Stimulated activated CD4-positive, alpha-beta T cell treated with anti-CD3 and anti-CD28 coated beads, Interleukin-12 subunit alpha, Interleukin-12 subunit beta, amount 100 ng/mL, for 24 hours (primary cell): ENCODE measurements around the gene SRPX.

Experiments
- DNase-seq, 2 experiments: peaks; one replicate each; pipeline ENCODE4 v3.0.0-alpha.2; 2020; ENCODE audit warnings: low read depth in 2 of 2

Gene SRPX

DNA sequence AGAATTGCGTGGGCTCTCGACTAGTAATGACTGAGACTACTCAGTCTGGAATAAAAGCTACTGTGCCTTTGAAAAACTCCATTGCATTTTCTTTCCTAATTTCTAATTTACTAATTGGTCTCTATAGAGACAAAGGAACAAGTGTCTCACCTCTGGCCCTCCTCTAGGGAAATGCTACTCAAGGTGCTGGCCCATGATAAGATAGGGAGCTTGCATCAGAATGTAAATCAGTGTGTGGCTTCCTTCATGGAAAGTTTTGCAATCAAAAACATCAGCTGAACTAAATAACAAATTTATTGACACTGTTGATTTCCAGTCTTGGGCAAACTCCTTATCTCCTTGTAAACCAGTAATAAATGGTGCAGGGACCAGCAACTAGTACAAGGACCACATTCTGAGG, 81.8 kb downstream of the SRPX start:
- DNase-seq = no peak

DNA sequence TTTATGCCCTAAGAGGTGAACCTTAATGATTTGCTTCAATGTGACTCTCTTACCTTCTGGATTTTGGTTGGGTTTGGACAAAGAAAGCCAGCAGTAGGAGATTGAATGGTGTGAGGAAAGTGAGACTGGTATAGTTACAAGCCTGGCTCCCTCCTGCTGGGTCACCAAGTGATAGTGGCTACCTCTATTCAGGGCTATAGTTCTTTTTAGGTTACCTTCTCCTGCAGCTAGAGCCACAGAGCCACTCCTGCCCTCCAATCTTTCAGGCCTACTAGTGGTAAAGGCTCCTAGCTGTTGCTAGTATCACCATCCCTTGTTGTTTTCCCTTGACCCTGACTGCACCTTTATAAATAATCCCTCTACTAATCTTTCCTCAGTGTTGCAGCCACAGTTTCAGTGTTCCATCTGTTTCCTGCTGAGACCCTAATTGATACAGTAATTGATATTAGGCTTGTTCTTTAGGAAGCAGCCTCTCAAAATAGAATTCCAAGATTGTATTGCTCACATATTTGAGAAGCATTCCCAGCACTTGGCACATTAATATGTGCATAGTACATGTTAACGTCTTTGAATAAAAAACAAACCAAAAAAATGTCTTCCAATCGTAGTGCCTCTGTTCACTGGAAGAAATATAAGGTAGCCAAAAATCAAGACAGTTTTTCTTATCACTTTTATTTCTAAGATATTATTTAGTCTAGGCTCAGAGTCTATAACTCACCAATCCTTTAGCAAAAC, 82.3 kb downstream of the SRPX start:
- no peak for DNase-seq

DNA sequence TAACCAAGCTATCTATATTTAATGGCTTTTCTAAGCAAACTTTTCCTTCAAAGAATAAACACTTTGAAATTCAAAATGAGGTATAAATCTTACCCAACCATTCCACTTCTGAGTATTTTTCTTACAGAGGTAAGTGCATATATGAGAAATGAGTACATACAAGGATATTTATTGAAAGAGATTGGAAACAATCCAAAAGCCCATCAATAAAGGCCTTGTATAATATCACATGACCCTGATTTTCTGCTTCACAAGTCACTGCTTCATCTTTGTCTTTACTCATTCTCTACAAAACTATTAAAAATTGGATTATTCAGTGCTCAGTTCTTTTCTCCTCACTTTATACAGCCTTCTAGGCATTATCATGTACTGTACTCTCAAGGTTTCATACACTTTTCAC, 91.3 kb downstream of the SRPX start:
- DNase-seq = no peak

DNA sequence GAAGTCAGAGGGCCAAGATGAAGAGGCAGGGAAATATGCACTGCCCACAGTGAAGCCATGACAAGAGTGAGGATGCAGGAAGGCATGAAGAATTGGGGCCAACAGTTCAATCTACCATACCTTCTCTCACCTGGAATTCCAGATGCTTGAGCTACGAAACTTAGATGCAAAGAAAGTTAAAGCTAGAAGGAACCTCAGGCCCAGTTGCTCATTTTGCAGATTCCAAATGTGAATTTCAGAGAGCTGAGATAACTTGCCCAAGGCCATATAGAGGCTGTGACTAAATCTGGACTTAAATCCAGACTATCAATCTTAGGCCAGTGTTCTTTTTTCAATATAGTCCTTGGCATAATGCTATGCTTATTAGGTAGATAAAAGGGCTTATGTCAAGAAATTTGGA, 92.7 kb downstream of the SRPX start:
- DNase-seq = no peak

DNA sequence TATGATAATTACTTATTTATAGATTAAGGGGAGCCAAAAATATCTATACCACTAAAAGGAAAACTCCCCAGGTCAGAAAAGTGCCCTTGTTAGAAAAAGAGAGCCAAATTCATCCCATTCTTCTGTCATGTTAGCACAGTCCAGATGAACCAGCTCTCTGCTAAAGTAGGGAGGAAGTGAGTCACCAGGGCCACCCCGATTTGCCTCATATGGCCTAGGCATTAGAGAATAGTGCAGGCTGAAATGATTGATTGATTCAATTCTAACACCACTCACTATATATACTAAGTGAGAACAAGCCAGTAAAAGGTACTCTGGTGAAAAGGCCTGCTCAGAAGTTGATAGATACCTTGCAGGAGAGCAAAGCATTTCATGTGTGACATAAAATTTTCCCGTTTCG, 94.5 kb downstream of the SRPX start:
- DNase-seq = no peak

DNA sequence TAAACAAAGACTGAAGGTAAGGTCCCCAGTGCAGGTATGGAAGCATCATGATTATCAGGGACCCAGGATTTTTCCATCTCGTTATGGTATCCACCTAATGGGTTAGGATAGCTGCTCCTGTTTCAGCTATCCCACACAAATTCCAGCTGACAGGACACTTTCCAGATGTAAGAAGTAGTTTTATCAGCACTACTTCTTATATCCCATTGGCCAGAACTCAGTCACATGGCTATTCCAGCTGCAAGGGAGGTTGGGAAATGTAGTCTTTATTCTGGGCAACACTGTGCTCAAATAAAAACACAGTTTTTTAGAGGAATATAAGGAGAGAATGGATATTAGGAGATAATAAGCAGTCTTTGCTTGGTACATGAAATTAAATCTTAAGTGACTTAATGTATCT, 96.7 kb downstream of the SRPX start:
- no peak for DNase-seq

DNA sequence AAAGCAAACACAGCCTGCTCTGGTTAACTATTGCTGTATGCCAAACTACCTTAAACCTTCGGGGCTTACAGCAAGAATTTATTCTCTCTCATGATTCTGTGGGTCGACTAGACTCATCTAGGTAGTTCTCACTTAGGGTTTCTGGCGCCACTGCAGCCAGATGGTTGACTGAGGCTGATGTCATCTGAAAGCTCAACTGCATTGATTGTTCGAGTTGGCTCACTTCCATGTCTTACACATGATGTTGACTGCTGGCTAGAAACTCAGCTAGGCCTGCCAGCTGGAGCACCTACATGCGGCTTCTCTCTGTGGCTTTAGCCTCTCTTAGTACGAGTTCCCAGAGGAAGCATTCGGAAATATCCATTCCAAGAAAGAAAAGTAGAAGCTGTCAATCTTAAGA, 103.2 kb downstream of the SRPX start:
- no peak for DNase-seq

DNA sequence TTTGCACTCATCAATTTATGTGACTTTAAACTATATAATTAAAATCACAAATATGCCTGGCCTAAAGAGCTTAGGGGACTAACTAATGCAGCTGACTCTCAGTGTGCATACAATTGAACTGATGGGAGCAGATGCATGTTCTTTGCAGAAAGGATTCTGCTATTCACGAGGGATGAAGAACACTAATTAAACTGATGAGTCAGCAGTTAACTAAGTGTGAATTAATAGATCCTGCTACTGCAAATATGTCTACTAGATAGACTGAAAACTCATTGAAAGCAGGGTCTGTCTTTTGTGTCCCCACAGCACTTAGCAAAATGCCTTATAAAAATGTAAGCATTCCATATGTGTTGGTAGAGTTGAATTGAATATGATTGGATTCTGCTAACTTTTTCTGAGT, 104.0 kb downstream of the SRPX start:
- DNase-seq = no peak

DNA sequence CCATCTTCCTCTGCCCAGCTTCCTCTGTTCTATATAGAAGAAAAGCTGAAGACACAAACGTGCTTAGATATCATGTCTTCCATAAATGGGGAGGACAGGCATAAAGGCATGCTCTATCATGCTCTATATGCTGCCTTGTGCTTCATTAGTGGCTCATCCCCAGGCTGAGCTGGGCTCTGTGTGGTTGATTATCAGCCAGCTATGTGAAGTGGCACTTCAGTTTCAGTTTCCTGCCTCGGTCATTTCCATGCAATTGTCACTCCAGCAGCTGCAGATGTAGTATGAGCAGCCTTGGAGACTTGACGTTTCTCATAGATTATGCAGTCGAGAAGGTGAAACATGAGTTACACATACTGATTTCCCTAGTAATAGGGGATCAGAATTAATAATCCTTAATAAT, 108.1 kb downstream of the SRPX start:
- no peak for DNase-seq

DNA sequence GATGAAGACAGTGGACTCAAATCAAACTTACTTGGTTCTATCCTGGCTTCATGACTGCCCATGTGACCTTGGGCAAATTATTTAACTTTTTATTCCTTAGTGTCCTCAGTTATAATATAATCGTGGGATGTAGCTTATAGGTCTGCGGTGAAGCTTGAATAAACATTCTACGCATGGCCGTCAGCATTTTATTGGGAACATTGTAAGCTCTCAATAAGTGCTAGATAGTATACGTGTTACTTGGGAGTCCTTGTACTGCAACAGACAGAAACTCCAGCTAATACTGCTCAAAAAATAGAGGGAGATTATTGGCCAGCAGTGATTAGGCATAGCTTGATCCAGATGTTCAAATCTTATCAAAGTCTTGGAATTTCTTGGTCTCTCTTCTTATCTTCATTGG, 109.5 kb downstream of the SRPX start:
- DNase-seq = no peak

DNA sequence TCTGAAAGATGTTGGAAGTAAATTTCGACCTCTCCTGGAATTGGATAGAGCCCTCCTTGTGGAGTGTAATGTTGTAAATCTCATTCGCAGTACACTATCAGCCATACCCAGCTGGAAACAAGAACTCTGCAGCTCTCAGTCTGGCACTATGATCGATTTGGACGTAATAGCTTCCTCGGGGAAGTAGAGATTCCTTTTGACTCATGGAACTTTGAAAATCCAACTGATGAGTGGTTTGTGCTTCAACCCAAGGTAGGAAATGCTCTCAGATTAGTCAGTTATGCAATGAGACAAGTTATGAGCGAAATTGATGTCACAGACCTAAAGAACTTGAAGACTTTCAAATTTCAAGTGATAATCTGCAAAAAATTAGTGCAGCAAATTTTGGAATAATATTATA, 110.4 kb downstream of the SRPX start:
- DNase-seq = no peak

DNA sequence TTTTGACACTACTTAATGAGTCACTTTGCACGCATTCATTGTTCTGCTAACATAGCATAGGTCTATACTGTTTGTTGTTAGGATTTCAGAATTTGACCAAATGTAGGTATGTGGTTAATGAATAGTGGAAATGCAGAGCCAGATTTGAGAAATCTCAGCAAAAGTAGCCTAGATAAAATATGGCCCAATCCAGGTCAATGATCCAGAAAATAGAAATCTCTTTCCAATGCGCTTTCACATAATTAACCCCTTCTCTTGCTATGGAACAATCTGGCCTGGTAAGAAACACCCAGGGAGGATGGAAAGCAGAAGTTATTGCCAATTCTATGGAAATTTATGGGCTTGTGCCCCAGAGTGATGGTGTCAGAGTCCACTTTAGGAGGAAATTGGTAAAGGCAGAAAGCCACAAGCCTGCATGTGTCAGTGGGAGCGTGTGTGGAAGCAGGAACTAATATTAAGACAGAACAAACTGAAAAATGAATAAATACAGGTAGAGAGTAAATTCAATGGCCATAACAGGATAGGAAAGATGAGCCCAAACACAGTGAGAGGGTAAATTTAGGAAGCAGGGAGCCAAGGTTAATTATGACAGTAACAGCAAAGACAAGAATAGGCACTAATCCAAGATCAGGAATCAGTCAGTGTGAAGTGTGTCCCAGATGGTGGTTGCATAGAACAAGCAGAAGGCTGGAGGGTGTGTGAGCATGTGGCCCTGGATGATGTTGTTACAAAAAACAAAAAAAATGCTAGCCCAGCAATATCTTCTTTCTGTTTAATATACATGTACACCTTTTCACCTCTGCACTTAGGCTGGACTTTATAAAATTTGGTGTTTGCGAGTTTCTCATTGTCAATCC, 111.4 kb downstream of the SRPX start:
- no peak for DNase-seq

DNA sequence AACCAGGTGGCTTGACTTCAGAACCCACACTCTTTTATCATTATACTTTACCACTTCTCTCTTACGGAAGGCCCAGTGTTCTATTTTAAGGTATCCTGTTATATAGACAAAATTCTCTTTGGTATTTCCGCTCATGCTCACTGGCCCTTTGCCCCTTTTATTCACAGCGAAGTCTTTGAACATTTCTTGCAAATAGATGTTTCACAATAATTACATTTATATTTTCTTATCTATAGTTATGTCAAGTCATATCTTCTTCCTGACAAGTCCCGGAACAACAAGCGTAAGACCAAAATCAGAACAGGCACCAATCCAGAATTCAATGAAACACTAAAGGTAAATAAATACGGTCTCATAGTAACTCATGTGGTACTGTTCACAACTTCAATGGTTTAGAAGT, 112.3 kb downstream of the SRPX start:
- DNase-seq = no peak

DNA sequence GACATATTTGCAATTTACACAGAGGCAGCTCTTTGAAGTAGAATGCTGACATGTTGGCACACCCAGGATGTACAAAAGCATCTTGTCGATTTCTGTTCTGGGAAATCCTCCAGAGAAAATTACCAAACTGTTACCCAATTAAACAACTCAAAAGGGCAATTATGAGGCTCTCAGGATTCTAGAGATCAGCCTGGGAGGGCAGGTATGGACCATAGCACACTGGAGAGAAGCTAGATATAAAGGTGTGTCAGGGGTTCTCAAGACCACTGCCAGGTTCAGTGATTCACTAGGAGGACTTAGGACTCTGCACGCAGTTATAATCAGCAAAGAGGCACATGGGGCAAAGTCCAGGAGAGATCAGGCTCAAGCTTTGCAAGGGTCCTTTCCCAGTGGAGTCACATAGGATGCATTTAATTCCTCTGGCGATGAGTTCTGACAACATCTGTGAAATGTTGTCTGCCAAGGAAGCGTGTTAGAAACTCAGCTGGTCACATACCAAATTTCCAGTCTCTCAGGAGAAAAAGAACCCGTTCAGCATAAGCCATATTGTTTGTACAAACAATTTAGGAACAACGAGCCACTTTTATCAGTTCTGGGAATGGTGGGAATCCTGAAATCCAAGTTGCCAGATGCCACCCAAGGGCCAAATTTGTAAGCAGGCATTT, 113.5 kb downstream of the SRPX start:
- DNase-seq = no peak

DNA sequence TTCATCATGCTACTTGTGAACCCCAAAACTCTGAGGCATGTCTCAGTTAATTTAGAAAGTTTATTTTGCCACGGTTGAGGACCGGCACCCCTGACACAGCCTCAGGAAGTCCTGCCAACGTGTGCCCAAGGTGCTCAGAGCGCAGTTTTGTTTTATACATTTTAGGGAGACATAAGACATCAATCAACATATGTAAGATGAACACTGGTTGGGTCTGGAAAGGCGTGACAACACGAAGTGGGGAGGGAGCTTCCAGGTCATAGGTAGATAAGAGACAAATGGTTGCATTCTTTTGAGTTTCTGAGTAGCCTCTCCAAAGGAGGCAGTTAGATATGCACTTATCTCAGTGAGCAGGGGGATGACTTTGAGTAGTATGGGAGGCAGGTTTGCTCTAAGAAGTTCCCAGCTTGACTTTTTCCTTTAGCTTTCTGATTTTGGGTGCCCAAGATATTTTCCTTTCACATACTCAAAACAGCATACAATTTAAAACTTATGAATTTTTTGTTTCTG, 115.4 kb downstream of the SRPX start:
- no peak for DNase-seq

DNA sequence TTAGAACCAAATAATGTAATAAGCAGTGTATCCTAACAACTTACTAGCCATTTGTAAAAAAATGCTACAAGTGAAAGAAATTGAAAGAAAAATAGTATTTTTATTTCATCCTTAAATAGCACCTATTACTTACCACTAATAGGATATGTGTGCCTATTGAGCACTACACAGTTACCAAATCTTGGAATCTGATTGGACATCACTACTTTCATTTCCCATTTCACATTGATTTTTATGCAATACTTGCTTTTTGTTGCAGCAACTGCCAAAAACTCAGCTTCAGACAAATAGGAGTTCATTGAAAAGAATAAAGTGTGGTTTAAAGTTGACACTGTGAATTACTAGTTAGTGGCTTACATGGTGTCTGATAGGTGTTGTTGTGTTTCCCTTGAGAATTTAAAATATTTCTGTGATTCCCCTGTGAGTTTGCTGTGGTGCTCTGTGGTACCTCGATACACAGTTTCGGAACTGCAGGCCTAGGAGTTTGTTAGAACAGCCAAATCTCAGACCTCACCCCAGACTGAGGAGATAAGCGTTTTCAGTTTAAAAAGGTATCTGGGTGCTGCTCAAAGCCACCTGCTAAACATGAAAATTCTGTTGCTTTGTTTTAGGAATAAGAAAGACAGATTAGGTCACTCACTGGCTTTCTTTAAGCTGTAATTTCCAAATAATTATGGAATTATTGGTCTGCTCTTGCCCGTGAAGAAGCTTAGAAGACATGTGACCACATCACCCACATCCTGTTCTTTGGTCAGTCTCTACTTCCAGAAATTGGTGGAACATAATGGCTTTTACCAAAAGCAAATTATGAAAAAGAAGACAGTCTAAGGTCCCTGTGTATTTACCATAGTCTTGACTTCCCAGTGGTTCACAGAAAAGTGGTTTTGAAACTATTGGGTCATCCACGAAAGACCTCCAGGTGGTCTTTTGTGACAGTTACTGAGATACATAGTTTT, 116.5 kb downstream of the SRPX start:
- no peak for DNase-seq

DNA sequence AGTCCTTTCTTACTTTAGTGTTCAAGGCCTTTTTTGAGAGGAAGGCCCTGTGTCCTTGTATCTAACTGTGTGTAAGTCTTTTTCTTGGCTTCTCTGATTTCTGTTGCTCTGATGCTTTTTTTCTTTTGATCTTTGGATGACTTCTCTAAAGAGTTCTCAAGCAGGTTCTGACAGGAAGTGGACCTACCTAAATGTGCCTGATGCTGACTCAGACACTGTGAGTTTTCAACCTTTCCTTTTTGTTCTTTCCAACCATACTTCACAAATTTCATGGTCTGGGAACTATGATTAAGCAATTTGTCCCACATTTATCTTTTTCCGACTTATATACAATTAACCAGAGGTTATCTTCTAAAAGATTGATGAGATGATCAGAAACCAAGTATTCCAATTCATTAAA, 117.8 kb downstream of the SRPX start:
- DNase-seq = no peak

DNA sequence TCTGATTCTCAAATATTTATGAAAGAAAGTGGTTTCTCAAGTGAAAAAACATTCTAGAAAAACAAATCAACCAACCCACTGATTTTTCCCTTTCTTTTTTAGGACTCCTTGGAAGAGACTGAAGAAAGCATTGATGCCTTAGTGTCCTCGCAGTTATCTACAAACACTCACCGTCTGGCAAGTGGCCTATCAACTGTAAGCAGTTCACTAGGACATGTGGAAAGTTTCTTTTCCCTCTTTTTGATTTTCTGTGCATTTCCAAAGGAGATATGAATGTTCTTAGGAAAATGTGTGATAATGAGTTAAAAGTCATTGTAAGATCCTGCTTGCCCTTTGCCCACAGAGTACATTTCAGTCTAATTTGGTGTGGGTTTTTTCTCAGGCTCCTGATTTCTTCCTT, 118.4 kb downstream of the SRPX start:
- no peak for DNase-seq

DNA sequence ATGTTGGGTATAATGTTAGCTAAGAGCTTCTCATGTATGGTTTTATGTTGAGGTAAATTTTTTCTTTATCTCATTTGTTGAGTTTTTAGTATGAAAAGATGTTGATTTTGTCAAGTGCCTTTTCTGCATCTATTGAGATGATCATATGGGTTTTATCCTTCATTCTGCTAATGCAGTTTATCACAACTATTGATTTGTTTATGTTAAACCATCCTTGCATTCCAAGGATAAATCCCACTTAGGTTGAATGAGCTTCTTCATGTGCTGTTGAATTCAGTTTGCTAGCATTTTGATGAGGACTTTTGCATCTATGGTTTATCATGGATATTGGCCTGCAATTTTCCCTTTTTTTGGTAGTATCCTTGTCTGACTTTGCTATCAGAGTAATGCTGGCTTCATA, 121.0 kb downstream of the SRPX start:
- DNase-seq = no peak
